ENCODE measurements around the gene PODXL2. TPM values are rescaled to one million over a fixed set of nuclear protein-coding genes. Genes with fewer than 3 reads are reported as not detected.

Gene PODXL2
- total and polyA plus RNA-seq, 2 experiments from 2014 or later, result 18.4 to 57.6 TPM

GRCh38 chr3:127580327-127581060, 48.5 kb upstream of the PODXL2 start:
- Mint-ChIP-seq H3K27me3 (ENCODE audit: insufficient read depth, low read depth, poor library complexity) (peaks cover 8% of the 10 kb centered on the region), H3K36me3 (ENCODE audit: low read depth) (peaks cover 3% of the 10 kb centered on the region; the same call in 2 of the 3 replicates), H3K4me3 (no peak overlapping the region), H3K27ac (no peak overlapping the region), H3K4me1 (no peaks in the 10 kb centered on the region), H3K9me3 (no peaks in the 10 kb centered on the region)
- Histone ChIP-seq H3K4me1 (ENCODE audit: insufficient read depth) (no peaks in the 10 kb centered on the region), H3K79me2 (replicated peaks; ENCODE audit: insufficient read depth) (no peaks in the 10 kb centered on the region; the same call in 1 of the 2 replicates), H3K4me3 (no peak overlapping the region), H3F3A (replicated peaks; ENCODE audit: low read depth) (no peaks in the 10 kb centered on the region), H3K36me3 (ENCODE audit: insufficient read depth) (no peaks in the 10 kb centered on the region), H3K27ac (ENCODE audit: low read depth) (no peak overlapping the region), H3K4me2 (no peak overlapping the region), H4K20me1 (replicated peaks; ENCODE audit: insufficient read depth) (peaks cover 4% of the 10 kb centered on the region; the same call in 1 of the 2 replicates), H3K9me2 (ENCODE audit: insufficient read depth) (no peaks in the 10 kb centered on the region), H3K27me3 (ENCODE audit: insufficient read depth) (no peaks in the 10 kb centered on the region), H2AFZ (no peak overlapping the region)
- no peak for DNase-seq (ENCODE audit: low spot score)
- ATAC-seq, result no peak
- TF ChIP-seq ZNF462 (CRISPR knock-in tag; IDR thresholded peaks at IDR 0.05), result no peak
- TF ChIP-seq REST (IDR thresholded peaks at IDR 0.05; ENCODE audit: unreplicated experiment), result no peak
- no peak for TF ChIP-seq JUNB (IDR thresholded peaks at IDR 0.05; ENCODE audit: unreplicated experiment)
- TF ChIP-seq CTCF (conservative IDR thresholded peaks at IDR 0.05; ENCODE audit: low read depth in 2 of 2), result no peak
- TF ChIP-seq EZH2phosphoT487 (IDR thresholded peaks at IDR 0.05; ENCODE audit: unreplicated experiment), result no peak
- no peak for TF ChIP-seq EZH2 (IDR thresholded peaks at IDR 0.05; ENCODE audit: low read depth, unreplicated experiment)
- no peak for TF ChIP-seq ZNF114 (CRISPR knock-in tag; IDR thresholded peaks at IDR 0.05)
- no peak for TF ChIP-seq CREB1 (CRISPR knock-in tag; IDR thresholded peaks at IDR 0.05; ENCODE audit: low read depth)
- no peak for TF ChIP-seq ETS1 (IDR thresholded peaks at IDR 0.05)
- no peak for TF ChIP-seq NANOG (IDR thresholded peaks at IDR 0.05; ENCODE audit: borderline replicate concordance)
- TF ChIP-seq ZNF331 (CRISPR knock-in tag; IDR thresholded peaks at IDR 0.05; ENCODE audit: low read depth), result no peak
- TF ChIP-seq POLR2AphosphoS5 (IDR thresholded peaks at IDR 0.05; ENCODE audit: low read depth), result no peak
